ENCODE results near the gene OR6N1. TPM values are rescaled to one million over a fixed set of nuclear protein-coding genes. Genes with fewer than 3 reads are reported as not detected.

Gene OR6N1
- total RNA-seq, 4 donors from 2014 or later, result not detected

- no peak overlapping the region for H3K27ac ChIP-seq
- DNase-seq (no peak), ATAC-seq (no peak)
- no peak for TF ChIP-seq CTCF (IDR thresholded peaks at IDR 0.05 in 4 of 5, conservative IDR thresholded peaks at IDR 0.05 in 1 of 5)
- no peak for TF ChIP-seq POLR2A (IDR thresholded peaks at IDR 0.05)
- in situ Hi-C loops (cut with MboI; ENCODE audit: low sequenced_read_pairs in 4 of 4), result no loop called here
- no peaks in the 10 kb centered on the region for H3K36me3 ChIP-seq
- H3K9me3 ChIP-seq, result no peaks in the 10 kb centered on the region
- no peaks in the 10 kb centered on the region for H3K27me3 ChIP-seq
- intact Hi-C loops (cut with DNase I; ENCODE audit: low total_unique reads), result no loop called here
- no peaks in the 10 kb centered on the region for H3K4me1 ChIP-seq
- no peak overlapping the region for H3K4me3 ChIP-seq
Observed at GRCh38 chr1:158818560-158818959, 46.6 kb upstream of the OR6N1 start.

- intact Hi-C loops (cut with DNase I; ENCODE audit: low total_unique reads) (no loop called here), in situ Hi-C loops (cut with MboI; ENCODE audit: low sequenced_read_pairs in 4 of 4) (no loop called here)
- Histone ChIP-seq H3K4me3 (no peak overlapping the region), H3K9me3 (no peaks in the 10 kb centered on the region), H3K4me1 (no peaks in the 10 kb centered on the region), H3K27ac (no peak overlapping the region), H3K36me3 (no peaks in the 10 kb centered on the region), H3K27me3 (no peaks in the 10 kb centered on the region)
- DNase-seq, result no peak
- ATAC-seq, result no peak
- TF ChIP-seq POLR2A (IDR thresholded peaks at IDR 0.05) (no peak), CTCF (IDR thresholded peaks at IDR 0.05 in 4 of 5, conservative IDR thresholded peaks at IDR 0.05 in 1 of 5) (no peak)
Observed at GRCh38 chr1:158814970-158815369, 43.0 kb upstream of the OR6N1 start.

GRCh38 chr1:158813164-158813563, 41.2 kb upstream of the OR6N1 start:
- Histone ChIP-seq H3K4me3 (no peak overlapping the region), H3K4me1 (no peaks in the 10 kb centered on the region), H3K27ac (no peak overlapping the region), H3K9me3 (no peaks in the 10 kb centered on the region), H3K36me3 (no peaks in the 10 kb centered on the region), H3K27me3 (no peaks in the 10 kb centered on the region)
- DNase-seq (no peak), ATAC-seq (no peak)
- intact Hi-C loops (cut with DNase I; ENCODE audit: low total_unique reads) (no loop called here), in situ Hi-C loops (cut with MboI; ENCODE audit: low sequenced_read_pairs in 4 of 4) (no loop called here)
- TF ChIP-seq POLR2A (IDR thresholded peaks at IDR 0.05), result no peak
- no peak for TF ChIP-seq CTCF (IDR thresholded peaks at IDR 0.05 in 4 of 5, conservative IDR thresholded peaks at IDR 0.05 in 1 of 5)

GRCh38 chr1:158812336-158812735, 40.3 kb upstream of the OR6N1 start:
- intact Hi-C loops (cut with DNase I; ENCODE audit: low total_unique reads), result no loop called here
- ATAC-seq, result no peak

More at GRCh38 chr1:158812336-158812735, 40.3 kb upstream of the OR6N1 start:
- Histone ChIP-seq H3K36me3 (no peaks in the 10 kb centered on the region), H3K4me3 (no peak overlapping the region), H3K9me3 (no peaks in the 10 kb centered on the region), H3K27me3 (no peaks in the 10 kb centered on the region), H3K27ac (no peak overlapping the region), H3K4me1 (no peaks in the 10 kb centered on the region)
- in situ Hi-C loops (cut with MboI; ENCODE audit: low sequenced_read_pairs in 4 of 4), result no loop called here
- DNase-seq, result no peak
- TF ChIP-seq CTCF (IDR thresholded peaks at IDR 0.05 in 4 of 5, conservative IDR thresholded peaks at IDR 0.05 in 1 of 5) (no peak), POLR2A (IDR thresholded peaks at IDR 0.05) (no peak)

All from gastrocnemius medialis (tissue), 4 donors.